Activated B cell treated with CpG ODN at 0.5 μM for 24 hours (primary cell): Measurements from ENCODE around the gene ALDH3A1. TPM values are rescaled to one million over a fixed set of nuclear protein-coding genes. Genes with fewer than 3 reads are reported as not detected.

Experiments
- ATAC-seq: fragments of 200-7000 bp; cut with Tn5 transposase; one replicate; pipeline ENCODE4 v1.10.0; 2021; ENCODE audit warnings: low read depth, mild to moderate bottlenecking, moderate library complexity
- CTCF ChIA-PET: fragments of 350-600 bp; sonication (Branson Sonifier 250); formaldehyde crosslinking; loops from one replicate; lab custom pipeline; 2021; ENCODE audit warnings: antibody characterized with exemption; lab: Charles Lee
- POLR2A ChIA-PET: fragments of 350-600 bp; sonication (Branson Sonifier 250); formaldehyde crosslinking; loops from one replicate; lab custom pipeline; 2021; ENCODE audit warnings: antibody characterized with exemption; lab: Charles Lee
- DNase-seq: peaks from one replicate; pipeline ENCODE4 v3.0.0; 2022
- H3K27ac Mint-ChIP-seq: one replicate; pipeline ENCODE4 v1.8.0; 2020; ENCODE audit warnings: mixed read lengths
- H3K27me3 Mint-ChIP-seq: one replicate; pipeline ENCODE4 v1.8.0; 2021; ENCODE audit warnings: mixed read lengths
- H3K36me3 Mint-ChIP-seq: one replicate; pipeline ENCODE4 v1.8.0; 2021; ENCODE audit warnings: low read depth, mixed read lengths
- H3K4me1 Mint-ChIP-seq: one replicate; pipeline ENCODE4 v1.8.0; 2021; ENCODE audit warnings: mixed read lengths
- H3K4me3 Mint-ChIP-seq: one replicate; pipeline ENCODE4 v1.8.0; 2020; ENCODE audit warnings: mild to moderate bottlenecking, mixed read lengths
- H3K9me3 Mint-ChIP-seq: one replicate; pipeline ENCODE4 v1.8.0; 2020; ENCODE audit warnings: mixed read lengths
- CTCF ChIP-seq: fragments of 200-600 bp; IDR thresholded peaks from one replicate; pipeline ENCODE4 v1.8.0; 2022; ENCODE audit warnings: antibody characterized with exemption, mild to moderate bottlenecking
- intact Hi-C: fragments of 100-400 bp; cut with micrococcal nuclease; formaldehyde crosslinking; loops from one replicate; pipeline ENCODE4 v1.15.1; 2024
- total RNA-seq: library from RNA; stranded (reverse); gene quantifications from 2 replicates; pipeline ENCODE4 v1.2.3, GENCODE V29; 2022

ALDH3A1 gene
- total RNA-seq, 1 donor from 2014 or later, result not detected

GRCh38 chr17:19785854-19786253, 37.8 kb upstream of the ALDH3A1 start:
- CTCF ChIA-PET, result no interaction called here
- Mint-ChIP-seq H3K36me3 (peaks cover 2% of the 10 kb centered on the region), H3K4me3 (no peak overlapping the region), H3K4me1 (no peaks in the 10 kb centered on the region), H3K27me3 (no peaks in the 10 kb centered on the region), H3K27ac (no peak overlapping the region), H3K9me3 (no peaks in the 10 kb centered on the region)
- TF ChIP-seq CTCF, result no peak
- intact Hi-C loops, result no loop called here
- POLR2A ChIA-PET, result no interaction called here
- no peak for DNase-seq
- ATAC-seq, result no peak

- Mint-ChIP-seq H3K9me3 (no peaks in the 10 kb centered on the region), H3K36me3 (peaks cover 2% of the 10 kb centered on the region), H3K4me1 (no peaks in the 10 kb centered on the region), H3K27me3 (no peaks in the 10 kb centered on the region), H3K4me3 (no peak overlapping the region), H3K27ac (no peak overlapping the region)
- no peak for TF ChIP-seq CTCF
- ChIA-PET CTCF (interaction anchor here (0.6 kb wide), 1 partner anchor 419 kb away, joined by 3 read pairs; the partner anchor contains the start of gene B9D1), POLR2A (no interaction called here)
- no peak for DNase-seq
- intact Hi-C loops, result no loop called here
- ATAC-seq, result no peak
Measured at GRCh38 chr17:19781488-19782458, 33.7 kb upstream of the ALDH3A1 start.

GRCh38 chr17:19780846-19781245, 32.7 kb upstream of the ALDH3A1 start:
- CTCF ChIA-PET, result no interaction called here
- no peak for DNase-seq
- no peak overlapping the region for H3K27ac Mint-ChIP-seq
- peaks cover 2% of the 10 kb centered on the region for H3K36me3 Mint-ChIP-seq
- ATAC-seq, result no peak
- H3K27me3 Mint-ChIP-seq, result no peaks in the 10 kb centered on the region
- no peaks in the 10 kb centered on the region for H3K9me3 Mint-ChIP-seq
- POLR2A ChIA-PET, result no interaction called here
- TF ChIP-seq CTCF, result no peak
- intact Hi-C loops, result no loop called here
- no peaks in the 10 kb centered on the region for H3K4me1 Mint-ChIP-seq
- no peak overlapping the region for H3K4me3 Mint-ChIP-seq

GRCh38 chr17:19773534-19773933, 25.4 kb upstream of the ALDH3A1 start:
- no peak for ATAC-seq
- CTCF ChIA-PET, result no interaction called here
- H3K4me1 Mint-ChIP-seq, result no peaks in the 10 kb centered on the region

More at GRCh38 chr17:19773534-19773933, 25.4 kb upstream of the ALDH3A1 start:
- no peak for DNase-seq
- Mint-ChIP-seq H3K27ac (no peak overlapping the region), H3K27me3 (no peaks in the 10 kb centered on the region), H3K9me3 (no peaks in the 10 kb centered on the region), H3K36me3 (no peaks in the 10 kb centered on the region), H3K4me3 (no peak overlapping the region)
- POLR2A ChIA-PET, result no interaction called here
- intact Hi-C loops, result no loop called here
- no peak for TF ChIP-seq CTCF
